ENCODE results near the gene HSBP1L1. TPM values are rescaled to one million over a fixed set of nuclear protein-coding genes. Genes with fewer than 3 reads are reported as not detected.

Gene HSBP1L1
- total RNA-seq, 4 donors from 2014 or later, result 25.0 to 45.7 (median 41.5) TPM

DNA sequence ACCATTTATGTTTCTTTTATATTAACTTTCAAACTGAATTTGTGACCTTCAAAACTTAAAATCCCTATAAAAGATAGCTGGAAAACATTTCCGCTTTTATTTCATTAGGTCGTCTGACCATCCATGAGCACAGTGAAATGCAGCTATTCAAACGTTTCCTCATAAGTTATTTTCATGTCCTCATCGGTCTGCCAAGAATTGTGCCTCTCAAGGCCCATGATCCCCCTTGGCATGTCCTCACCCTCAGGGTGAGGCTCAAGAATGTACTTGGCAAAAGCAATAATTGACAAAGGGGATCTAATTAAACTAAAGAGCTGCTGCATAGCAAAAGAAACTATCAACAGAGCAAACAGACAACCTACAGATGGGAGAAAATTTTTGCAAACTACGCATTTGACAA, 25.3 kb upstream of the HSBP1L1 start:
- Histone ChIP-seq H3K4me1 (peaks cover 49% of the 10 kb centered on the region), H3K27ac (peak overlapping the region; percentile 65), H3K27me3 (no peaks in the 10 kb centered on the region), H3K4me3 (no peak overlapping the region), H3K9me3 (no peaks in the 10 kb centered on the region), H3K36me3 (peaks cover 58% of the 10 kb centered on the region)
- 47% methylated on average over 5 of the region's 5 CpGs for WGBS
- peak; percentile 23 to 37 for DNase-seq (ENCODE audit: low spot score in 2 of 2)
- TF ChIP-seq POLR2AphosphoS5 (IDR thresholded peaks at IDR 0.05) (peak in 1 of 3 donors; percentile 46), EP300 (IDR thresholded peaks at IDR 0.05) (no peak)

DNA sequence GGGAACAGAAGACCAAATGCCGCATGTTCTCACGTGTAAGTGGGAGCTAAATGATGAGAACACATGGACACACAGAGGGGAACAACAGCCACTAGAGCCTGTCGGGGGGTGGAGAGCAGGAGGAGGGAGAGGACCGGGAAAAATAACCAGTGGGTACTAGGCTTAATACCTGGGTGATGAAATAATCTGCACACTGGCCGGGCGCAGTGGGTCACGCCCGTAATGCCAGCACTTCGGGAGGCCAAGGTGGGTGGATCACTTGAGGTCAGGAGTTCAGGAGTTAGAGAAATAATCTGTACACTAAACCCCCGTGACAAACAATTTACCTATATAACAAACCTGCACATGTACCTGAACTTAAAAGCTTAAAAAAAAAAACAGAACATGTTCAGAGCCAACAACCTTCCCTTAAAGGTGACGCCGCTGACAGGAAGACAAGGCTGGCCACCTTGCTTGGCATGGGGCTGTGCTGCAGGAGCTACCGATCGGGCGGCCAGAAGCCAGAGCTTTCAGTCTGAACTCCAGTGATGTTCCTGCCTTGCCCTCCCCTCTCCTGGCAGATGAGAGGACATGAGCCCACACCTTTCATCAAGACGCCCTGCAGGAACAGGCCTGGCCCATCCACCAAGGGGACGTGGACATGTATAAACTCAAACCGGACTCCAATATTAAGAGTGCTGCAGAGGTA, 24.2 kb upstream of the HSBP1L1 start:
- peaks cover 49% of the 10 kb centered on the region for H3K36me3 ChIP-seq
- DNase-seq (ENCODE audit: low spot score in 2 of 2), result peak; percentile 53 to 72
- no peaks in the 10 kb centered on the region for H3K9me3 ChIP-seq
- no peaks in the 10 kb centered on the region for H3K27me3 ChIP-seq
- H3K27ac ChIP-seq, result peak overlapping the region; percentile 55
- TF ChIP-seq EP300 (IDR thresholded peaks at IDR 0.05), result no peak
- TF ChIP-seq POLR2AphosphoS5 (IDR thresholded peaks at IDR 0.05), result no peak
- no peak for TF ChIP-seq POLR2A (IDR thresholded peaks at IDR 0.05)
- TF ChIP-seq, protein P1, sequence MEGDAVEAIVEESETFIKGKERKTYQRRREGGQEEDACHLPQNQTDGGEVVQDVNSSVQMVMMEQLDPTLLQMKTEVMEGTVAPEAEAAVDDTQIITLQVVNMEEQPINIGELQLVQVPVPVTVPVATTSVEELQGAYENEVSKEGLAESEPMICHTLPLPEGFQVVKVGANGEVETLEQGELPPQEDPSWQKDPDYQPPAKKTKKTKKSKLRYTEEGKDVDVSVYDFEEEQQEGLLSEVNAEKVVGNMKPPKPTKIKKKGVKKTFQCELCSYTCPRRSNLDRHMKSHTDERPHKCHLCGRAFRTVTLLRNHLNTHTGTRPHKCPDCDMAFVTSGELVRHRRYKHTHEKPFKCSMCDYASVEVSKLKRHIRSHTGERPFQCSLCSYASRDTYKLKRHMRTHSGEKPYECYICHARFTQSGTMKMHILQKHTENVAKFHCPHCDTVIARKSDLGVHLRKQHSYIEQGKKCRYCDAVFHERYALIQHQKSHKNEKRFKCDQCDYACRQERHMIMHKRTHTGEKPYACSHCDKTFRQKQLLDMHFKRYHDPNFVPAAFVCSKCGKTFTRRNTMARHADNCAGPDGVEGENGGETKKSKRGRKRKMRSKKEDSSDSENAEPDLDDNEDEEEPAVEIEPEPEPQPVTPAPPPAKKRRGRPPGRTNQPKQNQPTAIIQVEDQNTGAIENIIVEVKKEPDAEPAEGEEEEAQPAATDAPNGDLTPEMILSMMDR (IDR thresholded peaks at IDR 0.05), result no peak
- WGBS, result 90% methylated on average over 18 of the region's 18 CpGs
- H3K4me3 ChIP-seq, result no peak overlapping the region
- H3K4me1 ChIP-seq, result peaks cover 61% of the 10 kb centered on the region

DNA sequence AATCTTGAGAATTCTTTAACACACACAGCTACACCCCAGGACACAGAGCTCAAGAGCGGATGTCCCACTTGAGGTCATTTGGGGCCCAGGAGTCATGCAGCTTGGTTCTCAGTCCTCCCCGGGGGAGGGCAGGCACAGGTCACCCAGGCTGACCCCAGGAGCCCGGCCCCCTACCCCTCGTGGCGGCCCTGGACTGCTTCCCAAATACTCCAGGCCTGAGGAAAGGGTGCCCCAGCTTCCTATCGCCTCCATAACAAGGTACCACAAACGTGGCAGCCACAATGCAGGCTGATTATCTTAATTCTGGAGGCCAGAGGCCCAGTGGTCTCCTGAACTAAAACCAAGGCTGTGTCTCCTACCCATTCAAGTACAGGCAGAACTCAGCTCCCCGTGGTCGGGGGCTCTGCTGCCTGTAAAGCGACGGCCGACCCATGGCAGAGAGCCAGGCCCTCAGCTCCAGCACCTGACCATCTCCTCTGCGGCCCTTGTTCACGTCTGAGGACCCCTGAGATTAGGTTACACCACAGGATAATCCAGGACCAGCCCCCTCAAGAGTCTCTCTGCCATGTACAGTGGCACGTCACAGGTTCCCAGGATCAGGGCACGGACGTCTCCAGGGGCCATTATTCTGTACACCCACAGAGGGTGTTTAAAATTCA, 23.5 kb upstream of the HSBP1L1 start:
- H3K36me3 ChIP-seq, result peaks cover 46% of the 10 kb centered on the region
- peaks cover 68% of the 10 kb centered on the region for H3K4me1 ChIP-seq
- peak; percentile 50 to 67 for DNase-seq (ENCODE audit: low spot score in 2 of 2)
- TF ChIP-seq POLR2AphosphoS5 (IDR thresholded peaks at IDR 0.05), result no peak
- TF ChIP-seq EP300 (IDR thresholded peaks at IDR 0.05), result no peak
- TF ChIP-seq POLR2A (IDR thresholded peaks at IDR 0.05), result no peak
- TF ChIP-seq, protein P1 (IDR thresholded peaks at IDR 0.05), result no peak
- H3K4me3 ChIP-seq, result no peak overlapping the region
- no peaks in the 10 kb centered on the region for H3K27me3 ChIP-seq
- H3K27ac ChIP-seq, result peak overlapping the region; percentile 55
- H3K9me3 ChIP-seq, result no peaks in the 10 kb centered on the region
- 88% methylated on average over 13 of the region's 17 CpGs for WGBS

DNA sequence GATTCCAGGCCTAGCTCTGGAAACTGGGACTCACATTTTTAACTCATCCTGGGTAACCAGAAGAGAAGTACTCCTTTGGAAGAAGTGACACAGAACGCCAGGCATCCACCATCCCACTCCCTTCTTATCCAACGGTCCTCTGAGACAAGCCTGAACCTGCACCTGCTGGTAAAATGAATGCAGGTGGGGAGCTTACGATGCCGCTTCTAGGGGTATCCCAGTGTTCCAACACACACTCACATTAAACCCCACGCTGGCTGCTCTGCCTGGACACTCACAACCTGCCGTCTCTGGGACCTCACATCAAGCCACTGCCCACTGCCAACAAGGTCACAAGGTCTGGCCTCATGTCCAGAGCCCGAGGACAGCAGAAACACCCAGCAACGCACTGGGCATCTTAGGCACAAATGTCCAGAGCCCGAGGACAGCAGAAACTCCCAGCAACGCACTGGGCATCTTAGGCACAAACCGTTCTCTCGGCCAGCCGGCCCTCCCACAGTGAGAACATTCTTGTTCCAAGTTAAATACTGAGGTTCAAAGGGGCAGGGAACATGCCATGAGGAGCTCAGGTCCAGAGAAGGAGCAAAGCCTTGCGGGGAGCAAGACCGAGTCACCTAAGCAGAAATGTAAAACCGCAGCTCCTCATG, 22.8 kb upstream of the HSBP1L1 start:
- no peak overlapping the region for H3K4me3 ChIP-seq
- WGBS, result 87% methylated on average over 6 of the region's 16 CpGs
- no peaks in the 10 kb centered on the region for H3K27me3 ChIP-seq
- peaks cover 74% of the 10 kb centered on the region for H3K4me1 ChIP-seq
- no peaks in the 10 kb centered on the region for H3K9me3 ChIP-seq
- peak overlapping the region; percentile 55 for H3K27ac ChIP-seq
- H3K36me3 ChIP-seq, result peaks cover 41% of the 10 kb centered on the region
- TF ChIP-seq POLR2A (IDR thresholded peaks at IDR 0.05) (no peak), EP300 (IDR thresholded peaks at IDR 0.05) (no peak), POLR2AphosphoS5 (IDR thresholded peaks at IDR 0.05) (no peak)
- TF ChIP-seq, protein P1 (IDR thresholded peaks at IDR 0.05), result no peak
- peak; percentile 42 to 65 for DNase-seq (ENCODE audit: low spot score in 2 of 2)

DNA sequence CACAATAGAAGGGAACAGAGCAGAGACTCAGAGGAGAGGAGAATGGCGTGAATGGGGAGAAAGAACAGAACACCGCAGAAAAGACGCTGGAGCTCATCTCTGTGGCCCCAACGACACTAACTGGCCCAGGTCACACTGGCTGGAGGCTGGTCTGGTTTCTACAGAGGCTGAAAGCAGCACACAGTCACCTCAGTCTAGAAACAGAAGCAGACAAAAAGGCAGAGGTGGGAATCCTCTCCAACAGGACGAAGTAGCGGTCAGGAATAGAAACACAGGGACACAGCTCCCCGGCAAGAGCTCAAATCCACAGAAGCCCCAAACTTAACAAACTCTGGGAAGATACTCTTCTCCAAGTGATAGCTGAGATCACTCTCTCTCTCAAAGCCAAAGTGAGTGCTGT, 22.2 kb upstream of the HSBP1L1 start:
- 89% methylated on average over 7 of the region's 7 CpGs for WGBS
- Histone ChIP-seq H3K4me1 (peaks cover 80% of the 10 kb centered on the region), H3K36me3 (peaks cover 35% of the 10 kb centered on the region), H3K4me3 (no peak overlapping the region), H3K27me3 (no peaks in the 10 kb centered on the region), H3K27ac (peak overlapping the region; percentile 55), H3K9me3 (no peaks in the 10 kb centered on the region)
- no peak for TF ChIP-seq POLR2AphosphoS5 (IDR thresholded peaks at IDR 0.05)
- no peak for TF ChIP-seq EP300 (IDR thresholded peaks at IDR 0.05)
- TF ChIP-seq, protein P1 (IDR thresholded peaks at IDR 0.05), result no peak
- TF ChIP-seq POLR2A (IDR thresholded peaks at IDR 0.05), result no peak
- DNase-seq (ENCODE audit: low spot score in 2 of 2), result peak in 1 of 2 donors; percentile 26
